ENCODE results near the gene EYA3. TPM values are rescaled to one million over a fixed set of nuclear protein-coding genes. Genes with fewer than 3 reads are reported as not detected.
A peak's percentile ranks its signal among the peaks of the same experiment; 100 is the strongest.

EYA3 gene
- total and polyA plus RNA-seq, 10 of the 15 experiments (the other 5 are each of a cell fraction or from before 2014, with no cell fraction given), result 13.0 to 46.6 (median 23.4) TPM

GRCh38 chr1:28088168-28088961, at the start of gene EYA3 (continued):
- peak; percentile 75 for TF ChIP-seq NKRF (conservative IDR thresholded peaks at IDR 0.05)
- TF ChIP-seq POLR2A (IDR thresholded peaks at IDR 0.05; ENCODE audit: low read depth, low read length), result peak; percentile 86; the same call in 1 of the 2 replicates
- TF ChIP-seq SP1 (IDR thresholded peaks at IDR 0.05; ENCODE audit: low read depth, low read length), result peak; percentile 68
- peak; percentile 90 for TF ChIP-seq POLR2AphosphoS2 (IDR thresholded peaks at IDR 0.05; ENCODE audit: low read depth, low read length)
- TF ChIP-seq, protein P1, sequence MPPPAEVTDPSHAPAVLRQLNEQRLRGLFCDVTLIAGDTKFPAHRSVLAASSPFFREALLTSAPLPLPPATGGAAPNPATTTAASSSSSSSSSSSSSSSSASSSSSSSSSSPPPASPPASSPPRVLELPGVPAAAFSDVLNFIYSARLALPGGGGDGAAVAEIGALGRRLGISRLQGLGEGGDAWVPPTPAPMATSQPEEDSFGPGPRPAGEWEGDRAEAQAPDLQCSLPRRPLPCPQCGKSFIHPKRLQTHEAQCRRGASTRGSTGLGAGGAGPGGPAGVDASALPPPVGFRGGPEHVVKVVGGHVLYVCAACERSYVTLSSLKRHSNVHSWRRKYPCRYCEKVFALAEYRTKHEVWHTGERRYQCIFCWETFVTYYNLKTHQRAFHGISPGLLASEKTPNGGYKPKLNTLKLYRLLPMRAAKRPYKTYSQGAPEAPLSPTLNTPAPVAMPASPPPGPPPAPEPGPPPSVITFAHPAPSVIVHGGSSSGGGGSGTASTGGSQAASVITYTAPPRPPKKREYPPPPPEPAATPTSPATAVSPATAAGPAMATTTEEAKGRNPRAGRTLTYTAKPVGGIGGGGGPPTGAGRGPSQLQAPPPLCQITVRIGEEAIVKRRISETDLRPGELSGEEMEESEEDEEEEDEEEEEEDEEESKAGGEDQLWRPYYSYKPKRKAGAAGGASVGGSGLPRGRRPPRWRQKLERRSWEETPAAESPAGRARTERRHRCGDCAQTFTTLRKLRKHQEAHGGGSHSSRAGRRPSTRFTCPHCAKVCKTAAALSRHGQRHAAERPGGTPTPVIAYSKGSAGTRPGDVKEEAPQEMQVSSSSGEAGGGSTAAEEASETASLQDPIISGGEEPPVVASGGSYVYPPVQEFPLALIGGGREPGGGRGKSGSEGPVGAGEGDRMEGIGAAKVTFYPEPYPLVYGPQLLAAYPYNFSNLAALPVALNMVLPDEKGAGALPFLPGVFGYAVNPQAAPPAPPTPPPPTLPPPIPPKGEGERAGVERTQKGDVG (CRISPR knock-in tag; IDR thresholded peaks at IDR 0.05), result no peak
- peak; percentile 94 for TF ChIP-seq MLLT1 (IDR thresholded peaks at IDR 0.05)
- TF ChIP-seq TAF1 (IDR thresholded peaks at IDR 0.05; ENCODE audit: borderline replicate concordance, low read depth, low read length), result peak; percentile 62; the same call in 1 of the 2 replicates
- peak; percentile 36 for TF ChIP-seq SIX5 (IDR thresholded peaks at IDR 0.05; ENCODE audit: low read depth, low read length, severe bottlenecking)
- peak; percentile 56 for TF ChIP-seq CREB1 (IDR thresholded peaks at IDR 0.05; ENCODE audit: low read depth)
- 0 out of 2 replicates have a peak, but pooled peaks have one; percentile 18 for TF ChIP-seq CHD1 (IDR thresholded peaks at IDR 0.05; ENCODE audit: low read depth, low read length)
- peak; percentile 63; the same call in 1 of the 2 replicates for TF ChIP-seq BACH1 (IDR thresholded peaks at IDR 0.05; ENCODE audit: borderline replicate concordance)
- no peak for TF ChIP-seq CBX5 (IDR thresholded peaks at IDR 0.05; ENCODE audit: low read depth)
- TF ChIP-seq HCFC1 (IDR thresholded peaks at IDR 0.05; ENCODE audit: low read length), result peak; percentile 70
- peak; percentile 23 for TF ChIP-seq CUX1 (IDR thresholded peaks at IDR 0.05; ENCODE audit: insufficient replicate concordance, low read depth, low read length)
- 0 out of 2 replicates have a peak, but pooled peaks have one; percentile 48 for TF ChIP-seq PKNOX1 (IDR thresholded peaks at IDR 0.05)
- TF ChIP-seq ZNF217 (IDR thresholded peaks at IDR 0.05), result no peak
